Tibial nerve (tissue), 4 donors: ENCODE results near the gene MAPK13.

Experiments
- EP300 ChIP-seq, 2 donors: sonication (generic); formaldehyde crosslinking; IDR thresholded peaks; one replicate each; pipeline ENCODE4 v1.6.1; 2017; ENCODE audit warnings: antibody characterized with exemption in 2 of 2, mild to moderate bottlenecking in 1 of 2
- POLR2A ChIP-seq, 2 donors: fragments of 450-650 bp; IDR thresholded peaks; one replicate each; pipeline ENCODE4 v1.6.1; 2017; ENCODE audit warnings: antibody characterized with exemption in 2 of 2, mild to moderate bottlenecking in 2 of 2, moderate library complexity in 2 of 2
- TF ChIP-seq, protein P1 (sequence below), 5 experiments: fragments of 200-600 bp in 3 of 5; fragments of 450-650 bp in 2 of 5; sonication (generic) in 3 of 5; IDR thresholded peaks; one replicate each; pipeline ENCODE4 v1.5.1; 2016 to 2019; ENCODE audit warnings: antibody characterized with exemption in 5 of 5, mild to moderate bottlenecking in 3 of 5, moderate library complexity in 2 of 5

- TF ChIP-seq, protein P1, sequence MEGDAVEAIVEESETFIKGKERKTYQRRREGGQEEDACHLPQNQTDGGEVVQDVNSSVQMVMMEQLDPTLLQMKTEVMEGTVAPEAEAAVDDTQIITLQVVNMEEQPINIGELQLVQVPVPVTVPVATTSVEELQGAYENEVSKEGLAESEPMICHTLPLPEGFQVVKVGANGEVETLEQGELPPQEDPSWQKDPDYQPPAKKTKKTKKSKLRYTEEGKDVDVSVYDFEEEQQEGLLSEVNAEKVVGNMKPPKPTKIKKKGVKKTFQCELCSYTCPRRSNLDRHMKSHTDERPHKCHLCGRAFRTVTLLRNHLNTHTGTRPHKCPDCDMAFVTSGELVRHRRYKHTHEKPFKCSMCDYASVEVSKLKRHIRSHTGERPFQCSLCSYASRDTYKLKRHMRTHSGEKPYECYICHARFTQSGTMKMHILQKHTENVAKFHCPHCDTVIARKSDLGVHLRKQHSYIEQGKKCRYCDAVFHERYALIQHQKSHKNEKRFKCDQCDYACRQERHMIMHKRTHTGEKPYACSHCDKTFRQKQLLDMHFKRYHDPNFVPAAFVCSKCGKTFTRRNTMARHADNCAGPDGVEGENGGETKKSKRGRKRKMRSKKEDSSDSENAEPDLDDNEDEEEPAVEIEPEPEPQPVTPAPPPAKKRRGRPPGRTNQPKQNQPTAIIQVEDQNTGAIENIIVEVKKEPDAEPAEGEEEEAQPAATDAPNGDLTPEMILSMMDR (IDR thresholded peaks at IDR 0.05) = no peak
- TF ChIP-seq POLR2A (IDR thresholded peaks at IDR 0.05) (no peak), EP300 (IDR thresholded peaks at IDR 0.05) (no peak)
Observed at GRCh38 chr6:36120539-36120938, 9.8 kb upstream of the MAPK13 start.
